GM23338 (cell line): ENCODE data around the gene MYOM1. TPM values are rescaled to one million over a fixed set of nuclear protein-coding genes. Genes with fewer than 3 reads are reported as not detected.

Experiments used
- ATAC-seq: fragments of 200-7000 bp; cut with Tn5 transposase; 3 replicates; pipeline ENCODE4 v1.9.1; 2020
- DNase-seq: peaks from one replicate; pipeline ENCODE4 v3.0.0-alpha.2; 2015; ENCODE audit warnings: low spot score
- H2AFZ ChIP-seq: fragments of 200-600 bp; sonication (generic); 2 replicates; pipeline ENCODE4 v1.8.0; 2016; ENCODE audit warnings: antibody characterized with exemption, mild to moderate bottlenecking, moderate library complexity
- H3F3A ChIP-seq: fragments of 200-600 bp; sonication (generic); replicated peaks from 2 replicates; pipeline ENCODE4 v1.8.0; 2017; ENCODE audit warnings: antibody characterized with exemption, mixed run types, low read depth
- H3K27ac ChIP-seq: fragments of 200-600 bp; sonication (generic); 2 replicates; pipeline ENCODE4 v1.6.1; 2016; ENCODE audit warnings: low read depth
- H3K27me3 ChIP-seq: fragments of 200-600 bp; sonication (generic); 2 replicates; pipeline ENCODE4 v1.8.0; 2016; ENCODE audit warnings: mild to moderate bottlenecking, mixed run types, moderate library complexity; ENCODE audit not compliant: insufficient read depth
- H3K36me3 ChIP-seq: fragments of 200-600 bp; sonication (generic); 2 replicates; pipeline ENCODE4 v1.8.0; 2016; ENCODE audit warnings: mild to moderate bottlenecking; ENCODE audit not compliant: insufficient read depth
- H3K4me1 ChIP-seq: fragments of 200-600 bp; sonication (generic); 2 replicates; pipeline ENCODE4 v1.8.0; 2016; ENCODE audit warnings: mild to moderate bottlenecking, moderate library complexity; ENCODE audit not compliant: insufficient read depth
- H3K4me2 ChIP-seq: fragments of 200-600 bp; sonication (generic); 2 replicates; pipeline ENCODE4 v1.7.1; 2017; ENCODE audit warnings: mixed run types
- H3K4me3 ChIP-seq: fragments of 200-600 bp; sonication (generic); 2 replicates; pipeline ENCODE4 v1.6.1; 2016; ENCODE audit warnings: mixed run types
- H3K79me2 ChIP-seq: fragments of 200-600 bp; sonication (generic); replicated peaks from 2 replicates; pipeline ENCODE4 v1.8.0; 2017; ENCODE audit warnings: mild to moderate bottlenecking; ENCODE audit not compliant: insufficient read depth
- H3K9me2 ChIP-seq: fragments of 200-600 bp; sonication (generic); 2 replicates; pipeline ENCODE4 v1.8.0; 2017; ENCODE audit not compliant: insufficient read depth
- H4K20me1 ChIP-seq: fragments of 200-600 bp; sonication (generic); replicated peaks from 2 replicates; pipeline ENCODE4 v1.8.0; 2017; ENCODE audit warnings: mild to moderate bottlenecking; ENCODE audit not compliant: insufficient read depth
- H3K27ac Mint-ChIP-seq: 2 replicates; pipeline ENCODE4 v1.8.0; 2020; ENCODE audit warnings: inconsistent platforms, mild to moderate bottlenecking, moderate library complexity, mixed read lengths
- H3K27me3 Mint-ChIP-seq: 3 replicates; pipeline ENCODE4 v1.8.0; 2022; ENCODE audit warnings: low read depth, mild to moderate bottlenecking, moderate library complexity, mixed read lengths, inconsistent platforms; ENCODE audit not compliant: insufficient read depth, poor library complexity
- H3K36me3 Mint-ChIP-seq: 3 replicates; pipeline ENCODE4 v1.8.0; 2021; ENCODE audit warnings: low read depth, mild to moderate bottlenecking, inconsistent platforms, moderate library complexity, mixed read lengths
- H3K4me1 Mint-ChIP-seq: 3 replicates; pipeline ENCODE4 v1.8.0; 2020; ENCODE audit warnings: mild to moderate bottlenecking, inconsistent platforms, mixed read lengths
- H3K4me3 Mint-ChIP-seq: 3 replicates; pipeline ENCODE4 v1.8.0; 2021; ENCODE audit warnings: moderate library complexity, mild to moderate bottlenecking, inconsistent platforms, mixed read lengths
- H3K9me3 Mint-ChIP-seq: 3 replicates; pipeline ENCODE4 v1.8.0; 2020; ENCODE audit warnings: moderate library complexity, mild to moderate bottlenecking, inconsistent platforms, mixed read lengths
- CREB1 ChIP-seq: fragments of 250-450 bp; sonication (Bioruptor Pico); IDR thresholded peaks from 2 replicates; pipeline ENCODE4 v1.5.0; 2020; ENCODE audit warnings: low read depth, mild to moderate bottlenecking, moderate library complexity
- EZH2 ChIP-seq: fragments of 200-600 bp; sonication (generic); IDR thresholded peaks from one replicate; pipeline ENCODE4 v1.8.0; 2017; ENCODE audit warnings: antibody characterized with exemption, mild to moderate bottlenecking, low read depth; ENCODE audit not compliant: unreplicated experiment
- EZH2phosphoT487 ChIP-seq: fragments of 200-600 bp; sonication (generic); IDR thresholded peaks from one replicate; pipeline ENCODE4 v1.8.1; 2018; ENCODE audit warnings: antibody characterized with exemption; ENCODE audit not compliant: unreplicated experiment
- JUNB ChIP-seq: IDR thresholded peaks from one replicate; pipeline ENCODE4 v1.6.1; 2016; ENCODE audit warnings: antibody characterized with exemption; ENCODE audit not compliant: unreplicated experiment
- NANOG ChIP-seq: IDR thresholded peaks from 2 replicates; pipeline ENCODE4 v1.6.1; 2016; ENCODE audit warnings: antibody characterized with exemption, borderline replicate concordance
- POLR2AphosphoS5 ChIP-seq: IDR thresholded peaks from 2 replicates; pipeline ENCODE4 v1.6.1; 2016; ENCODE audit warnings: antibody characterized with exemption, low read depth
- STAT1 ChIP-seq: IDR thresholded peaks from one replicate; pipeline ENCODE4 v1.6.1; 2016; ENCODE audit warnings: antibody characterized with exemption; ENCODE audit not compliant: unreplicated experiment
- ZNF114 ChIP-seq: fragments of 250-450 bp; sonication (Bioruptor Pico); IDR thresholded peaks from 2 replicates; pipeline ENCODE4 v1.5.0; 2020; ENCODE audit warnings: mild to moderate bottlenecking, moderate library complexity
- ZNF331 ChIP-seq: fragments of 250-450 bp; sonication (Bioruptor Pico); IDR thresholded peaks from 2 replicates; pipeline ENCODE4 v1.5.0; 2020; ENCODE audit warnings: low read depth, mild to moderate bottlenecking, moderate library complexity
- ZNF462 ChIP-seq: fragments of 250-450 bp; sonication (Bioruptor Pico); IDR thresholded peaks from 2 replicates; pipeline ENCODE4 v1.5.0; 2020; ENCODE audit warnings: mild to moderate bottlenecking, moderate library complexity
- polyA plus RNA-seq: library from polyadenylated mRNA; unstranded; fragments of >200 nt; fragmentation: Nextera tagmentation; extraction: Ambion mirVana; gene quantifications from 2 replicates; pipeline ENCODE4 v1.2.1, GENCODE V29; 2016
- total RNA-seq: library from RNA; depleted of rRNA; stranded (reverse); fragments of >200 nt; shearing (Covaris generic); gene quantifications from 2 replicates; pipeline ENCODE4 v1.2.3, GENCODE V29; 2014
- TF ChIP-seq, protein P1 (sequence below): IDR thresholded peaks from one replicate; pipeline ENCODE4 v1.6.1; 2018; ENCODE audit warnings: antibody characterized with exemption; ENCODE audit not compliant: unreplicated experiment
- TF ChIP-seq, protein P2 (sequence below), 2 experiments: fragments of 200-600 bp in 1 of 2; sonication (generic) in 1 of 2; conservative IDR thresholded peaks; 2 replicates each; pipeline versions ENCODE4 v1.5.1 to v1.6.1; 2016 to 2017; ENCODE audit warnings: antibody characterized with exemption in 2 of 2, low read depth in 2 of 2, mild to moderate bottlenecking in 2 of 2, moderate library complexity in 1 of 2
- TF ChIP-seq, protein P3 (sequence below): IDR thresholded peaks from 2 replicates; pipeline ENCODE4 v1.6.1; 2016; ENCODE audit warnings: antibody characterized with exemption

Gene MYOM1
- total and polyA plus RNA-seq, 2 experiments from 2014 or later: 0.27 to 0.38 TPM

- no peak overlapping the region for H3K27ac Mint-ChIP-seq
- no peaks in the 10 kb centered on the region for H3K79me2 ChIP-seq
- H2AFZ ChIP-seq: no peak overlapping the region
- H3K4me3 Mint-ChIP-seq: no peak overlapping the region
- H3K4me3 ChIP-seq: no peak overlapping the region
- H3K9me3 Mint-ChIP-seq: no peaks in the 10 kb centered on the region
- no peaks in the 10 kb centered on the region for H3F3A ChIP-seq
- H3K4me1 Mint-ChIP-seq: peaks cover 10% of the 10 kb centered on the region
- no peak overlapping the region for H3K4me2 ChIP-seq
- H3K27me3 Mint-ChIP-seq: peaks cover 2% of the 10 kb centered on the region
- H3K4me1 ChIP-seq: no peaks in the 10 kb centered on the region
- no peaks in the 10 kb centered on the region for H3K36me3 Mint-ChIP-seq
- no peaks in the 10 kb centered on the region for H3K36me3 ChIP-seq
- ATAC-seq (no peak), DNase-seq (no peak)
- no peaks in the 10 kb centered on the region for H3K27me3 ChIP-seq
- no peak for TF ChIP-seq ZNF462 (CRISPR knock-in tag)
- TF ChIP-seq EZH2: no peak
- TF ChIP-seq ZNF114 (CRISPR knock-in tag): no peak
- no peak for TF ChIP-seq CREB1 (CRISPR knock-in tag)
- no peak for TF ChIP-seq EZH2phosphoT487
- TF ChIP-seq, protein P1, sequence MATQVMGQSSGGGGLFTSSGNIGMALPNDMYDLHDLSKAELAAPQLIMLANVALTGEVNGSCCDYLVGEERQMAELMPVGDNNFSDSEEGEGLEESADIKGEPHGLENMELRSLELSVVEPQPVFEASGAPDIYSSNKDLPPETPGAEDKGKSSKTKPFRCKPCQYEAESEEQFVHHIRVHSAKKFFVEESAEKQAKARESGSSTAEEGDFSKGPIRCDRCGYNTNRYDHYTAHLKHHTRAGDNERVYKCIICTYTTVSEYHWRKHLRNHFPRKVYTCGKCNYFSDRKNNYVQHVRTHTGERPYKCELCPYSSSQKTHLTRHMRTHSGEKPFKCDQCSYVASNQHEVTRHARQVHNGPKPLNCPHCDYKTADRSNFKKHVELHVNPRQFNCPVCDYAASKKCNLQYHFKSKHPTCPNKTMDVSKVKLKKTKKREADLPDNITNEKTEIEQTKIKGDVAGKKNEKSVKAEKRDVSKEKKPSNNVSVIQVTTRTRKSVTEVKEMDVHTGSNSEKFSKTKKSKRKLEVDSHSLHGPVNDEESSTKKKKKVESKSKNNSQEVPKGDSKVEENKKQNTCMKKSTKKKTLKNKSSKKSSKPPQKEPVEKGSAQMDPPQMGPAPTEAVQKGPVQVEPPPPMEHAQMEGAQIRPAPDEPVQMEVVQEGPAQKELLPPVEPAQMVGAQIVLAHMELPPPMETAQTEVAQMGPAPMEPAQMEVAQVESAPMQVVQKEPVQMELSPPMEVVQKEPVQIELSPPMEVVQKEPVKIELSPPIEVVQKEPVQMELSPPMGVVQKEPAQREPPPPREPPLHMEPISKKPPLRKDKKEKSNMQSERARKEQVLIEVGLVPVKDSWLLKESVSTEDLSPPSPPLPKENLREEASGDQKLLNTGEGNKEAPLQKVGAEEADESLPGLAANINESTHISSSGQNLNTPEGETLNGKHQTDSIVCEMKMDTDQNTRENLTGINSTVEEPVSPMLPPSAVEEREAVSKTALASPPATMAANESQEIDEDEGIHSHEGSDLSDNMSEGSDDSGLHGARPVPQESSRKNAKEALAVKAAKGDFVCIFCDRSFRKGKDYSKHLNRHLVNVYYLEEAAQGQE: no peak
- no peak for TF ChIP-seq ZNF331
- TF ChIP-seq STAT1: no peak
- TF ChIP-seq JUNB: no peak
- TF ChIP-seq NANOG: no peak
- TF ChIP-seq POLR2AphosphoS5: no peak
- TF ChIP-seq, protein P2, sequence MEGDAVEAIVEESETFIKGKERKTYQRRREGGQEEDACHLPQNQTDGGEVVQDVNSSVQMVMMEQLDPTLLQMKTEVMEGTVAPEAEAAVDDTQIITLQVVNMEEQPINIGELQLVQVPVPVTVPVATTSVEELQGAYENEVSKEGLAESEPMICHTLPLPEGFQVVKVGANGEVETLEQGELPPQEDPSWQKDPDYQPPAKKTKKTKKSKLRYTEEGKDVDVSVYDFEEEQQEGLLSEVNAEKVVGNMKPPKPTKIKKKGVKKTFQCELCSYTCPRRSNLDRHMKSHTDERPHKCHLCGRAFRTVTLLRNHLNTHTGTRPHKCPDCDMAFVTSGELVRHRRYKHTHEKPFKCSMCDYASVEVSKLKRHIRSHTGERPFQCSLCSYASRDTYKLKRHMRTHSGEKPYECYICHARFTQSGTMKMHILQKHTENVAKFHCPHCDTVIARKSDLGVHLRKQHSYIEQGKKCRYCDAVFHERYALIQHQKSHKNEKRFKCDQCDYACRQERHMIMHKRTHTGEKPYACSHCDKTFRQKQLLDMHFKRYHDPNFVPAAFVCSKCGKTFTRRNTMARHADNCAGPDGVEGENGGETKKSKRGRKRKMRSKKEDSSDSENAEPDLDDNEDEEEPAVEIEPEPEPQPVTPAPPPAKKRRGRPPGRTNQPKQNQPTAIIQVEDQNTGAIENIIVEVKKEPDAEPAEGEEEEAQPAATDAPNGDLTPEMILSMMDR (conservative IDR thresholded peaks at IDR 0.05; ENCODE audit: low read depth in 2 of 2): no peak
- TF ChIP-seq, protein P3, sequence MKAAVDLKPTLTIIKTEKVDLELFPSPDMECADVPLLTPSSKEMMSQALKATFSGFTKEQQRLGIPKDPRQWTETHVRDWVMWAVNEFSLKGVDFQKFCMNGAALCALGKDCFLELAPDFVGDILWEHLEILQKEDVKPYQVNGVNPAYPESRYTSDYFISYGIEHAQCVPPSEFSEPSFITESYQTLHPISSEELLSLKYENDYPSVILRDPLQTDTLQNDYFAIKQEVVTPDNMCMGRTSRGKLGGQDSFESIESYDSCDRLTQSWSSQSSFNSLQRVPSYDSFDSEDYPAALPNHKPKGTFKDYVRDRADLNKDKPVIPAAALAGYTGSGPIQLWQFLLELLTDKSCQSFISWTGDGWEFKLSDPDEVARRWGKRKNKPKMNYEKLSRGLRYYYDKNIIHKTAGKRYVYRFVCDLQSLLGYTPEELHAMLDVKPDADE: no peak
- H3K27ac ChIP-seq: no peak overlapping the region
- no peaks in the 10 kb centered on the region for H4K20me1 ChIP-seq
- no peaks in the 10 kb centered on the region for H3K9me2 ChIP-seq
These were observed 41.7 kb downstream of the MYOM1 start for GRCh38 chr18:3177902-3178687.
